ENCODE data around the gene KAZN.
A peak's percentile ranks its signal among the peaks of the same experiment; 100 is the strongest.

Gene KAZN

GRCh38 chr1:14602136-14602535, 3.7 kb downstream of the KAZN start:
- no peak for TF ChIP-seq CTCF (IDR thresholded peaks at IDR 0.05; ENCODE audit: insufficient read depth, missing control alignments)
- DNase-seq (ENCODE audit: insufficient read length, low spot score), result no peak
- no peak for FAIRE-seq

DNA sequence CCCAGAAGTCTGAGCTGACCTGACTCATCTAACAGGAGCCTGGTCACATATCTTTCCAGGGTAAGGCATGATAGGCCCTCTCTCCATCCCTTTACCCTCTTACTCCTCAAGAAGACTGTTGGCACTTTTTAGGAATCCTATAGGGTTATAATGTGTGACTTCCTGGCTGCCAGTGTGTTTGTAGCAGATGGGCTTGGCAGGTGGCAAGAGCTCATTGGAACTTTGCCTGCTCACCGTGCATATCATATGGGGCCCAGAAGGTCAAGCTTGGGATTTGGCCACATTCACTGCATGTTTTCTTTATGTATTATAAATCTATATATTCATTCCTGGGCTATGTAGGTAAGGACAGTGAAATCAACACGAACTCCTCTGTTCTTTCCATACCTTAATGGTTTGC, 5.2 kb downstream of the KAZN start:
- no peak for FAIRE-seq
- no peak for DNase-seq (ENCODE audit: insufficient read length, low spot score)
- TF ChIP-seq CTCF (IDR thresholded peaks at IDR 0.05; ENCODE audit: insufficient read depth, missing control alignments), result no peak

- FAIRE-seq, result no peak
These were observed 5.9 kb downstream of the KAZN start for GRCh38 chr1:14604414-14604813.

DNA sequence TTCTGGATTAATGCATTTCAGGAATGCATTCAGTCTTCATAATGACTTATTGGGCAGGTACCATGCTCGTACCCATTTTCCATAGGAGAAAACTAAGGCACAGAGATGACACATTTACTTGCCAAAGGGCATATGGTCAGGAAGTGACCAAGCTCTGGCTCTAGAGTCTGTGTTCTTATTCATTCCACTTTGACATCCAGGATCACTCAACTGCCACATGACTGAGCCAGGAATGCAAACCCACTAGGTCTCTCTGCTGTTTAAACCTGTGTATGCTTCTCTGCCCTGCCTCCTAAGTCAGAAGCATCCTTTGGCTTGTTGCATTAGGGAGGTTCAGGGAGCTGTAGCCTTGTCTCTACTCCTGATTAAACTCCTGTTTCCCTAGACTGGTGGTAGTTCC, 7.5 kb downstream of the KAZN start:
- DNase-seq (ENCODE audit: insufficient read length, low spot score) (no peak), FAIRE-seq (no peak)
- TF ChIP-seq CTCF (IDR thresholded peaks at IDR 0.05; ENCODE audit: insufficient read depth, missing control alignments), result no peak

More at GRCh38 chr1:14604414-14604813, 5.9 kb downstream of the KAZN start:
- no peak for TF ChIP-seq CTCF (IDR thresholded peaks at IDR 0.05; ENCODE audit: insufficient read depth, missing control alignments)
- DNase-seq (ENCODE audit: insufficient read length, low spot score), result no peak

- FAIRE-seq (no peak), DNase-seq (ENCODE audit: insufficient read length, low spot score) (no peak)
- peak; percentile 7 for TF ChIP-seq CTCF (IDR thresholded peaks at IDR 0.05; ENCODE audit: insufficient read depth, missing control alignments)
These were observed 8.1 kb downstream of the KAZN start for GRCh38 chr1:14606632-14607031.

GRCh38 chr1:14607295-14607694, 8.8 kb downstream of the KAZN start:
- TF ChIP-seq CTCF (IDR thresholded peaks at IDR 0.05; ENCODE audit: insufficient read depth, missing control alignments), result no peak
- DNase-seq (ENCODE audit: insufficient read length, low spot score) (no peak), FAIRE-seq (no peak)

- no peak for FAIRE-seq
- TF ChIP-seq CTCF (IDR thresholded peaks at IDR 0.05; ENCODE audit: insufficient read depth, missing control alignments), result no peak
- no peak for DNase-seq (ENCODE audit: insufficient read length, low spot score)
These were observed 9.8 kb downstream of the KAZN start for GRCh38 chr1:14608308-14608707.
